Activated T-cell treated with anti-CD3 and anti-CD28 coated beads for 24 hours (primary cell): ENCODE measurements around the gene COL4A1.

Experiments used
- DNase-seq: peaks from one replicate; pipeline ENCODE4 v3.0.0-alpha.2; 2020; ENCODE audit warnings: low read depth

COL4A1 gene

GRCh38 chr13:110257408-110257807 lies 49.5 kb downstream of the COL4A1 start:
- no peak for DNase-seq

- DNase-seq, result no peak
Observed at GRCh38 chr13:110256126-110256905, 50.6 kb downstream of the COL4A1 start.

DNA sequence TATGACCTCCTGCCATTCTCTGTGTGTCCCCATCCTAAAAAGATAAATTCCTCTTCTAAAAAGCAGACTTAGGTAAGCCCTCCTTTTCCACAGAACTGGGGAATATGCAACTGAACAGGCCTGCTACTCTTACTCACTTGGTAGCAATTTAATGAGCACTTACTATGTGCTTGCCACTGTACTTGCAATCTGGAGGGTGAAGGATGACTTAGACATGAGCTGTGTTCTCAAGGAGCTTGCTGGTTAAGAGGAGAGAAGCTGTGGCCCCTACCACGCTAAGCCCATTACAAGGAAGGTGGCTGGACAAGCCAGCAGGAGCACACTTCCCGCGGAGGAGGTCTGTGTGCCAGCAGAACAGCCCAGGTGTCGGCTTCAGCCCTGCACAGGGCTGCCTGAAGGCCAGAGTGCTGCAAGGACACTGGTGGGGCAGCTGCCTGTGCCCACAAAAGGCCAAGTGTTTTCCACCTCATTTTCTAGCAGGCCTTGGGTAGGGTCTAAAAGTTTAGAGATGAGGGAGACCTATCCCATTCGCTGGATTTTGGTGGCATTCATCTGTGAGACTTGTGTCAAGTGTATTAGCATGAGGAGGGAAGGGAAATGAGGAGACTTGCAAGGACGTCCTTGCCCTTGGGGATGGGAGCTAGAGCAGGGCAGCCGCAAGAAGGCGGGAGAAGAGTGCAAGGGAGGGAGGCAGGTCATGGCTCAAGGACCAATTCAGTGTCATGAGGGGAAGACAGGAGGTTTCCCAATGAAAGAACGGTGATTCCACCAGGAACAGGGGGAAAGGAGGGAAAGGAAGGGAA lies 52.0 kb downstream of the COL4A1 start:
- DNase-seq, result no peak

DNA sequence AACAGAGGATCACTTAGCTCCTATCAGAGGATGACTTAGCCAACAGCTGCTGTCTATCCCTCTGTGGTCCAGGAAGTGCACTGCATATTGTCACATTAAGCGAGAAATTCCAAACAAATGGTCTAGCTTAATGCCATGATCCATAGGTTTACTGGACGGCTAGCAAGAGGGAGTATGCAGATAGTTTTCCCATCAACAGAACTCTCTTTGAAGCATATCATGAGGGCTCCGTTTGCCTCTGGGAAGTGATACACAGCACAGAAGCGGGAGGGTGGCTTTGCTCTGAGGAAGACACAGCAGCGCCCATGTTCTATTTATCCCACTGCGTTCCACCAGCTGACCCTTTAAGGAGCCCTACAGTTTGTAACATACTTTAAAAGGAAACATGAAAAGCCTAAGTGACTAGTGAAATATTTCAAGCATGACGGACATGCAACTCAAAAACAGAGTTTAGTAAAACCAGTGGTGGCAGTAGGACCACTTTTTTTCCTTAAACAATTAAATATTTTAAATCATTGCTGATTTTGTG lies 52.7 kb downstream of the COL4A1 start:
- no peak for DNase-seq

DNA sequence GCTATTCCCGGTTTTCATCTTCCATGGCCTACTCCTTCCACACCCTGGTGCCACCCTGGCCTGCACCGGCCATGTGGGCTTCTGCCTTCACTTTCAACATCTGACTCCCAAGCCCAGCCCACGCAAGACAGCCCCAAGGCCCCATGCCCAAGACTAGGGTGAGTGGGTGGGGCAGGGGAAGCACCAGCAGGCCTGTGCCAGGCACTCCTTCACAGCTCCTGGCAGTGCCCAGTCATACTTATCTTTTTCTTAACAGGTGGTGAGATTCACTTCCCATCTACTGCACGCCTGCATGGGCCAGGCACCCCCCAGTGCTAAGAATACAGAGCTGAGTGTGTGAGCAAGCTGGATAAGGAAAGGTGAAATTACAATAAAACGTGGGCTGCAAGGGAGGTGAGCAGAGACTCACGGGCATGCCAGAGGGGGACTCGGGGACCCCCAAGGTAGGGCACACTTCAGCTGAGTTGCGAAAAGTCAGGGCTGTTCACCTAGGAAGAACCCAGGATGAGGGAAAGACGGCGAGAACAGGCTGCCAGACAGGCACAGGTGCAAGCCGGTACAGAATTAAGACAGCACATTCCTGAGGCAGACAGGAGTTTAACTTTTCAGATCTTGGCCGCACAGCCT lies 55.7 kb downstream of the COL4A1 start:
- no peak for DNase-seq

- DNase-seq, result no peak
Observed at GRCh38 chr13:110250258-110250891, 56.6 kb downstream of the COL4A1 start.

GRCh38 chr13:110249326-110249725 lies 57.6 kb downstream of the COL4A1 start:
- DNase-seq, result no peak

GRCh38 chr13:110248449-110249143 lies 58.4 kb downstream of the COL4A1 start:
- no peak for DNase-seq

- no peak for DNase-seq
Observed at GRCh38 chr13:110246530-110246929, 60.4 kb downstream of the COL4A1 start.

DNA sequence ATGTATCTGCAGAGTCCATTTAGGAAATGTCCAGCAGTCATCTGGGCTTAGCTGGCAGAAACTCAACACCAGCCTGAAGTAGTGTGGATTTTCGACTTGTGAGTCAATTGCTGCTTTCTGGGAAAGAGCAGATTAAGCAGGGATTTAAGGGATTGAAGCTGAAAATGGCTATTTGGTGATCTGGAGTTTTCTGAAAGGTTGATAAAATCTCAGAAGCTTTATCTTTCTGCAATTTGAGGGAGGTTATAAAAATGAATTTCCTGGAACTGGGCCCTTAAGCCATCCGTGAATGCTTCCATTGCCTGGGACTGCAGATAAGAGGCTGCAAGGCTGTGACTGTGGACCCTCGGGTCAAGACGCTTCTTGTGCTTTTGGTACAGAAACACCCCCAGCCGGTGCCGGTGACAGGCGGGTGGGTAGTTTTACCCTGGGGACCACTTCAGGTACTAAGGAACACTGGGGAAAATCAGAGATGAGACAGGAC lies 61.5 kb downstream of the COL4A1 start:
- DNase-seq, result no peak

DNA sequence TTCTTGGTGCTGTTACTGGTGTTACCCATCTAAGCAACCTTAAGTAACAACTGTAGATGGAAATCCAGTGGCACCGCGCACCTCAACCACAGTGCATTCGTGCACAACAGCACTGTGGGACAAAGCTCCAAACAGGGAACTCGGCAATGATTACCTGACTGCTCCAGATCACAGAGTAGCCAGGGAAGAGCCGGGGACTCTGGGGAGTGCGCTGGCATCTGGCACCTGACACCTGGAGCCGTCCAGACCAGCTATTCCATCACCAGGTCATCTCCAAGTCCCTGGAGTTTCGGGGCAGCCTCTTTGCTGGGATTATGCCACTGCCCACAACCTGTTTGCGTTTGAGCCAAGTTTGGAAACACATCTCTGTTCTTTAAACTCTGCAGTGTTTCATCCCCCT lies 62.0 kb downstream of the COL4A1 start:
- DNase-seq, result no peak

DNA sequence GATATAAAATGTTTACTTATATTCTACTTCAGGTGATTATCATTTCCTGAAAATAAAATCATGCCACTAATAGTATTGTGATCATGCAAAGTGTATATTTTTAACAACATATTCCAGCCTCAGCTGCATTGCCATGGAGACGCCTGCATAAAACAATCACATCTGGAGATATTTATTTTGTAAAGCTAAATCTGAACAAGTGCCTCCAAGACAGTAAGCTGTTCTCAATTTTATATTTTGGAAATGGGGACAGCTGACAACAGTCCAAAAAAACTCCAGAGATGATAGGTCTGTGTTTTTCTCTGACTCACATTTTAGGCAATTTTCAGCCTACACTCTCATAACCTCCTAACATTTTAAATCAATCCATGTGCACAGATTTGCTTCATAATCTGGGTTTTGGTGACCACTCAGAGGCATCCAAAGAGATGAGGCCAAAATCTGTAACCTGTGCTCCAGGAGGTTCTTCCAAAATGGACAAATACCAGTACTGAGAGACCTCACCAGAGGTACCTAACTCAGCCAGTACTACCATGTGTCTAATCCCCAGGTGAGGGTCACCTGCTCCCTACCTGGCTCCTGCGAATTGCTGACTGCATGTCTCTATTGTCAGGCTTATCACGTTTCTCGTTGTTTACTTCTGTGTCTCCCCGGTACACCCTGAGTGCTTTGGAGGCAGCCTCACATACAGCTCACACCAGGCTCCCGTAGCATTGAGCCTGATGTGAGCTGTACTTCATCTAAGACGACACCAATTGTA lies 62.7 kb downstream of the COL4A1 start:
- no peak for DNase-seq

DNA sequence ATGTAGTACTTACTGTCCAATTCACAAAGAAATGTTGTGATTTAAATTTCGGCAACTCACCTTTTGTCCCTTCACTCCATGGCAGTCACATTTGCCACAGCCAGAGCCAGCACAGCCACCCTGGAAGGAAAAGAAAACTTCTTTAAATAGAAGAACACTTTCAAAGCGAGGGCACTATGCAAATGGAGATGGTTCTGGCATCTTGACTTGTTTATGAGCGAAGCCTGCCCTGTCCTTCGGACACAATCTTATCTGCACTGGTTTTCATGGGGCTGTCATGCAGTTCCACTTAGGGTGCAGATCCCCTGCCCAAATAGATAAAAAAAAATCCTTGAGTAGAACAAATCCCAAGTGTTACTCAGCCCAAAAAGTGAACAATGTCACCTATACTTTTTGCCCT lies 64.3 kb downstream of the COL4A1 start:
- no peak for DNase-seq

GRCh38 chr13:110240943-110241342 lies 66.0 kb downstream of the COL4A1 start:
- no peak for DNase-seq

- DNase-seq, result no peak
Observed at GRCh38 chr13:110240352-110240751, 66.6 kb downstream of the COL4A1 start.

- no peak for DNase-seq
Observed at GRCh38 chr13:110239280-110240125, 67.5 kb downstream of the COL4A1 start.

DNA sequence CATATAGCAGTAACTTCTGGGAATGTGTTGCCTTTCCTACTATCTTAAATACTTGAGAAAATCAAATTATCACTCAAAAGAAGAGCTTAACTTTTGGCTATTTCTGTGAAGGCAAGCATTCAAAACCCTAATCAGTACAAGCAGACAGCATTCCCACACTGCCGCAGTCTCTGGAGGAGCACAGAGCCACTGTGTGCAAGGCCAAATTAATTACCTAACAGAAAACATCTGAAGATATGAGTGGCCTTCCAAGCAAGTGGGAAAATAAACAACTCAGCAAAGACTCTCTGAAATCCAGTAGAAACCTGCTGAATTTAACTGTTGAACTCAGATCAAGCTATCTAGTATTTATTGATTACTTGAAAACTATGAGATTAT lies 68.2 kb downstream of the COL4A1 start:
- no peak for DNase-seq

GRCh38 chr13:110237875-110238817 lies 68.8 kb downstream of the COL4A1 start:
- no peak for DNase-seq

DNA sequence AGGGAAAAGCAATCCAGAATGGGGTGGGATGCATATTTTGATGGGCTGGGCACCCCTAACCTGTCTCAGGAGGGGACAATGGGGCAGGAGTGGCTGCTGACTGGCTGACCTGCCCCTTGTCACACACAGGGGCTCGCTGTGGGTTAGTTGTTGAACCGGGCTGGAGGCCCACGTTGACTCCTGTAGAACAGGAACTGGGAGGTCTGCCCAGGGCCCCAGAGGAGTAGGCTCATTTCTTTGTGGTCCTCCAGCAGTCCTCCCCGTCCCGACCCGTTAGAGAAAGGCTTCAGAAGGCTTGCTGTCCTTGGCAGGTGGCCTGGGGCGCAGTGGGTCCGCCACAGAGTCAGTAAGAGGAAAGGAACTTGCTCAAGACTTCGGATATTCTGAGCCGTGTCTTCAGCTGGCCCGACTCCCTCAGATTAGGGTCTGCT lies 70.1 kb downstream of the COL4A1 start:
- no peak for DNase-seq
